ENCODE measurements around the gene SH3RF1. TPM values are rescaled to one million over a fixed set of nuclear protein-coding genes. Genes with fewer than 3 reads are reported as not detected.

The SH3RF1 gene
- total and polyA plus RNA-seq, 2 of the 8 experiments (the other 6 are each of a cell fraction or from before 2014, with no cell fraction given), result 6.9 to 15.1 TPM

DNA sequence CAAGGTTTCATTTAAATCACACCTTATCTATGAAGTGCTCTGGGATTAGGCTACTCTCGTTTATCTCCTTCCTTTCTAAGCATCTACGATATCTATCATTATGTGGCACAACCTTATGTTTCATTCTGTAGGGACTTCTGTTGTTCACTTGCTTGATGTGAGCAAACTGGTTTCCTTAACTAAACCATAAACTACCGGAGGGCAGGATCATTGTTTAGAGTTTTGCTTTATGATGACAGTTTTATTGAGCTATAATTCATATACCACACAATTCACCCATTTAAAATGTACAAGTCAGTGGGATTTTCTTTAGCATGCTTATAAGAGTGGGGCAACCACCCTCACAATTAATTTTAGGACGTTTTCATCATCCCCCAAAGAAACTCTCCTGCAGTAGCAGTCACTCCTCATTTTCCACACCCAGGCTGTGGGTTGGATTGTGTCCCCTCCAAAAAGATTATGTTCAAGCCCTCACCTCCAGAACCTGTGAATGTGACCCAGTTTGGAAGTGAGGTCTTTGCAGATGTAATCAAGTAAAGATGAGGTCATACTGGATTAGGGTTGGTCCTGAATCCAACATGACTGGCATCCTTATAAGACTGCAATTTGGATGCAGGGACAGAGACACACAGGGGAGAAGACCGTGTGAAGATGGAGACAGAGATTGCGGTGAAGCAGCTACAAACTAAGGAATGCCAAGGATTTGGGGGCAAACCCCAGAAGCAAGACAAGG is 42.1 kb upstream of the SH3RF1 start:
- H3K14ac ChIP-seq (ENCODE audit: insufficient read length), result no peak overlapping the region
- no peak overlapping the region for H2BK5ac ChIP-seq (ENCODE audit: low read depth, low read length)
- H3K23me2 ChIP-seq (ENCODE audit: low read depth, low read length), result no peaks in the 10 kb centered on the region
- no peak for TF ChIP-seq TBP (IDR thresholded peaks at IDR 0.05; ENCODE audit: low read depth, low read length)
- CTCF ChIA-PET (ENCODE audit: partially characterized antibody), result interaction anchor here (0.6 to 2.7 kb wide), 18 partner anchors 9 to 317 kb away, joined by 3 to 15 read pairs (median 4); no protein-coding TSS in a partner anchor
- H3K4me2 ChIP-seq (ENCODE audit: insufficient read depth in 1 of 2, low read depth in 2 of 2, low read length in 2 of 2), result no peak overlapping the region
- H4K20me1 ChIP-seq (replicated peaks in 1 of 2; ENCODE audit: control insufficient read depth in 1 of 2, insufficient read depth in 2 of 2, low read length in 2 of 2), result no peaks in the 10 kb centered on the region
- no peak overlapping the region for H3K56ac ChIP-seq (replicated peaks; ENCODE audit: insufficient read length, low read depth, low read length)
- H2BK15ac ChIP-seq (ENCODE audit: low read length), result no peak overlapping the region
- no peak overlapping the region for H2BK120ac ChIP-seq (replicated peaks; ENCODE audit: low read depth, low read length)
- H3K4ac ChIP-seq (replicated peaks; ENCODE audit: insufficient read length, low read depth, low read length), result no peak overlapping the region
- no peak overlapping the region for H3K23ac ChIP-seq (ENCODE audit: insufficient read length)
- H3K4me1 ChIP-seq (replicated peaks in 1 of 4; ENCODE audit: control insufficient read depth in 3 of 4, insufficient read depth in 4 of 4, low read length in 3 of 4), result peaks cover 0 to 4% (median 0%) of the 10 kb centered on the region in 4 experiments; a peak in 3 of 7 replicates
- H3K9ac ChIP-seq (replicated peaks in 1 of 4; ENCODE audit: extremely low read depth in 1 of 4, low read depth in 3 of 4, low read length in 3 of 4), result no peak overlapping the region
- H3K27me3 ChIP-seq (replicated peaks in 1 of 4; ENCODE audit: control insufficient read depth in 3 of 4, extremely low read depth in 1 of 4, insufficient read depth in 3 of 4, low read length in 3 of 4), result no peaks in the 10 kb centered on the region
- POLR2A ChIA-PET (ENCODE audit: partially characterized antibody), result no interaction called here
- no peak overlapping the region for H3K4me3 ChIP-seq (ENCODE audit: extremely low read depth in 1 of 4, insufficient read depth in 2 of 4, low read depth in 3 of 4, low read length in 4 of 4)
- 94% methylated on average over 6 of the region's 6 CpGs; no CpG with 5 or more reads in 1 of the 2 experiments for WGBS, 2 experiments (ENCODE audit: extremely low coverage in 1 of 2, insufficient coverage in 1 of 2, insufficient read length in 1 of 2, insufficient replicate concordance in 2 of 2, low coverage in 1 of 2, low lambda C conversion rate in 2 of 2, missing lambda C conversion rate in 1 of 2)
- no peak overlapping the region for H2AK5ac ChIP-seq (ENCODE audit: low read depth, low read length)
- no peaks in the 10 kb centered on the region for H3K79me1 ChIP-seq (ENCODE audit: low read depth, low read length)
- H2AFZ ChIP-seq (ENCODE audit: low read length), result no peak overlapping the region
- H4K5ac ChIP-seq (ENCODE audit: insufficient read length, low read depth, low read length), result no peak overlapping the region
- H4K91ac ChIP-seq (replicated peaks; ENCODE audit: insufficient read length, low read length), result no peak overlapping the region
- H3K27ac ChIP-seq (ENCODE audit: low read depth, low read length), result no peak overlapping the region
- no peak overlapping the region for H3K18ac ChIP-seq (ENCODE audit: extremely low read depth, low read length)
- no peaks in the 10 kb centered on the region for H3K9me3 ChIP-seq (ENCODE audit: insufficient read depth in 2 of 2, low read depth in 1 of 2, low read length in 1 of 2)
- no peaks in the 10 kb centered on the region for H3K36me3 ChIP-seq (ENCODE audit: control insufficient read depth in 2 of 4, insufficient read depth in 4 of 4, low read length in 3 of 4)
- H2BK12ac ChIP-seq (ENCODE audit: low read depth, low read length), result no peak overlapping the region
- FAIRE-seq (no peak), DNase-seq (ENCODE audit: low read depth in 1 of 2, low spot score in 2 of 2) (no peak)
- H4K8ac ChIP-seq (ENCODE audit: extremely low read depth, insufficient read depth, low read length), result no peak overlapping the region
- H2BK20ac ChIP-seq (ENCODE audit: low read length), result no peak overlapping the region
- H3K79me2 ChIP-seq (ENCODE audit: control insufficient read depth in 1 of 2, insufficient read depth in 2 of 2, low read length in 2 of 2), result no peaks in the 10 kb centered on the region
